Measurements from ENCODE around the gene DHCR24. TPM values are rescaled to one million over a fixed set of nuclear protein-coding genes. Genes with fewer than 3 reads are reported as not detected.

Gene DHCR24
- polyA plus RNA-seq, 2 of the 4 experiments (the other 2 are of a cell fraction), result 29.9 to 33.3 TPM

- WGBS (ENCODE audit: missing lambda C conversion rate), result 55% methylated on average over 1 of the region's 1 CpG
- Histone ChIP-seq H3K27ac (no peak overlapping the region), H3K4me2 (no peak overlapping the region), H3K4me1 (peaks cover 10% of the 10 kb centered on the region), H3K4me3 (no peak overlapping the region), H3K9me3 (no peaks in the 10 kb centered on the region)
- ChIA-PET CTCF (interaction anchor here (1.4 kb wide), 1 partner anchor 53 kb away, joined by 7 read pairs; no protein-coding TSS in a partner anchor), POLR2A (no interaction called here)
- DNase-seq (ENCODE audit: low read depth in 1 of 2, low spot score in 1 of 2) (no peak), FAIRE-seq (no peak), ATAC-seq (no peak)
- TF ChIP-seq ELK1 (IDR thresholded peaks at IDR 0.05; ENCODE audit: low read depth, low read length), result no peak
- no peak for TF ChIP-seq HEYL (CRISPR knock-in tag; IDR thresholded peaks at IDR 0.05)
- TF ChIP-seq CEBPB (IDR thresholded peaks at IDR 0.05), result no peak
- no peak for TF ChIP-seq BCL3 (IDR thresholded peaks at IDR 0.05)
- TF ChIP-seq JUN (IDR thresholded peaks at IDR 0.05), result no peak
- TF ChIP-seq ZNF302 (CRISPR knock-in tag; IDR thresholded peaks at IDR 0.05), result no peak
- TF ChIP-seq RNF2 (IDR thresholded peaks at IDR 0.05; ENCODE audit: borderline replicate concordance, low read depth), result no peak
- no peak for TF ChIP-seq NR3C1 (IDR thresholded peaks at IDR 0.05)
- no peak for TF ChIP-seq HMGXB4 (CRISPR knock-in tag; IDR thresholded peaks at IDR 0.05; ENCODE audit: borderline replicate concordance)
- no peak for TF ChIP-seq RAD21 (conservative IDR thresholded peaks at IDR 0.05 in 1 of 2, IDR thresholded peaks at IDR 0.05 in 1 of 2)
- TF ChIP-seq RARB (CRISPR knock-in tag; IDR thresholded peaks at IDR 0.05), result no peak
- no peak for TF ChIP-seq RFX5 (IDR thresholded peaks at IDR 0.05)
- TF ChIP-seq PBX3 (IDR thresholded peaks at IDR 0.05), result no peak
- no peak for TF ChIP-seq MAX (IDR thresholded peaks at IDR 0.05)
- TF ChIP-seq ATOH8 (CRISPR knock-in tag; IDR thresholded peaks at IDR 0.05; ENCODE audit: low read depth), result no peak
- TF ChIP-seq FOXS1 (CRISPR knock-in tag; IDR thresholded peaks at IDR 0.05), result no peak
- TF ChIP-seq NFE2L2 (conservative IDR thresholded peaks at IDR 0.05; ENCODE audit: low read length), result no peak
- TF ChIP-seq EP300 (IDR thresholded peaks at IDR 0.05), result no peak
- TF ChIP-seq POLR2AphosphoS2 (conservative IDR thresholded peaks at IDR 0.05; ENCODE audit: low read length), result no peak
Observed at GRCh38 chr1:54892586-54892985, 5.6 kb upstream of the DHCR24 start.

- no peak for FAIRE-seq
- no peak for ATAC-seq
- Histone ChIP-seq H3K4me3 (no peak overlapping the region), H3K9me3 (no peaks in the 10 kb centered on the region), H3K4me2 (peak overlapping the region; percentile 82; the same call in 1 of the 3 replicates), H3K27ac (no peak overlapping the region), H3K4me1 (peaks cover 32% of the 10 kb centered on the region)
- CTCF ChIA-PET, result interaction anchor here (1.0 kb wide), 1 partner anchor 133 kb away, joined by 3 read pairs; no protein-coding TSS in a partner anchor
- TF ChIP-seq HDAC2 (IDR thresholded peaks at IDR 0.05) (no peak), HOXB5 (CRISPR knock-in tag; IDR thresholded peaks at IDR 0.05) (no peak), NR3C1 (IDR thresholded peaks at IDR 0.05) (no peak), ELK1 (IDR thresholded peaks at IDR 0.05; ENCODE audit: low read depth, low read length) (no peak), MAX (IDR thresholded peaks at IDR 0.05) (no peak), ZSCAN20 (CRISPR knock-in tag; IDR thresholded peaks at IDR 0.05) (no peak)
- 64% methylated on average over 3 of the region's 3 CpGs for WGBS (ENCODE audit: missing lambda C conversion rate)
- POLR2A ChIA-PET, result no interaction called here
- no peak for DNase-seq (ENCODE audit: low read depth in 1 of 2, low spot score in 1 of 2)
Observed at GRCh38 chr1:54889132-54889725, 2.2 kb upstream of the DHCR24 start.

All from A549 (cell line).